Measurements from ENCODE around the gene OTOP1. TPM values are rescaled to one million over a fixed set of nuclear protein-coding genes. Genes with fewer than 3 reads are reported as not detected.

OTOP1 gene
- total and polyA plus RNA-seq, 4 donors = not detected

- H3K4me3 ChIP-seq (ENCODE audit: low read depth in 1 of 3, low read length in 3 of 3) = no peak overlapping the region
- no peak overlapping the region for H3K9ac ChIP-seq (ENCODE audit: low read depth in 1 of 2, low read length in 2 of 2)
- no peak for DNase-seq (ENCODE audit: low spot score)
- peaks cover 0 to 6% (median 0%) of the 10 kb centered on the region in 4 donors for H3K27me3 ChIP-seq (ENCODE audit: control insufficient read depth in 4 of 4, insufficient read depth in 4 of 4, low read length in 3 of 4)
- no peak overlapping the region for H3K27ac ChIP-seq (ENCODE audit: low read depth in 1 of 2, low read length in 2 of 2)
- TF ChIP-seq RAD21 (IDR thresholded peaks at IDR 0.05) = no peak
- TF ChIP-seq, protein P1, sequence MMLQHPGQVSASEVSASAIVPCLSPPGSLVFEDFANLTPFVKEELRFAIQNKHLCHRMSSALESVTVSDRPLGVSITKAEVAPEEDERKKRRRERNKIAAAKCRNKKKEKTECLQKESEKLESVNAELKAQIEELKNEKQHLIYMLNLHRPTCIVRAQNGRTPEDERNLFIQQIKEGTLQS (IDR thresholded peaks at IDR 0.05) = no peak
- TF ChIP-seq YY1 (IDR thresholded peaks at IDR 0.05) = no peak
- TF ChIP-seq, protein P2, sequence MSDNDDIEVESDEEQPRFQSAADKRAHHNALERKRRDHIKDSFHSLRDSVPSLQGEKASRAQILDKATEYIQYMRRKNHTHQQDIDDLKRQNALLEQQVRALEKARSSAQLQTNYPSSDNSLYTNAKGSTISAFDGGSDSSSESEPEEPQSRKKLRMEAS (IDR thresholded peaks at IDR 0.05) = no peak
- no peak for TF ChIP-seq HNF4G (IDR thresholded peaks at IDR 0.05)
- no peak for TF ChIP-seq CTCF (IDR thresholded peaks at IDR 0.05; ENCODE audit: low read depth, low read length, missing input control)
- no peak for TF ChIP-seq JUND (IDR thresholded peaks at IDR 0.05)
- TF ChIP-seq SP1 (IDR thresholded peaks at IDR 0.05) = no peak
- no peak for TF ChIP-seq FOXA2 (IDR thresholded peaks at IDR 0.05)
- TF ChIP-seq REST (IDR thresholded peaks at IDR 0.05) = no peak
- no peak for TF ChIP-seq RXRA (IDR thresholded peaks at IDR 0.05)
- TF ChIP-seq HNF4A (conservative IDR thresholded peaks at IDR 0.05) = no peak
- TF ChIP-seq, protein P3, sequence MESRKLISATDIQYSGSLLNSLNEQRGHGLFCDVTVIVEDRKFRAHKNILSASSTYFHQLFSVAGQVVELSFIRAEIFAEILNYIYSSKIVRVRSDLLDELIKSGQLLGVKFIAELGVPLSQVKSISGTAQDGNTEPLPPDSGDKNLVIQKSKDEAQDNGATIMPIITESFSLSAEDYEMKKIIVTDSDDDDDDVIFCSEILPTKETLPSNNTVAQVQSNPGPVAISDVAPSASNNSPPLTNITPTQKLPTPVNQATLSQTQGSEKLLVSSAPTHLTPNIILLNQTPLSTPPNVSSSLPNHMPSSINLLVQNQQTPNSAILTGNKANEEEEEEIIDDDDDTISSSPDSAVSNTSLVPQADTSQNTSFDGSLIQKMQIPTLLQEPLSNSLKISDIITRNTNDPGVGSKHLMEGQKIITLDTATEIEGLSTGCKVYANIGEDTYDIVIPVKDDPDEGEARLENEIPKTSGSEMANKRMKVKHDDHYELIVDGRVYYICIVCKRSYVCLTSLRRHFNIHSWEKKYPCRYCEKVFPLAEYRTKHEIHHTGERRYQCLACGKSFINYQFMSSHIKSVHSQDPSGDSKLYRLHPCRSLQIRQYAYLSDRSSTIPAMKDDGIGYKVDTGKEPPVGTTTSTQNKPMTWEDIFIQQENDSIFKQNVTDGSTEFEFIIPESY (IDR thresholded peaks at IDR 0.05) = no peak
- no peak for TF ChIP-seq GABPA (IDR thresholded peaks at IDR 0.05 in 1 of 2, conservative IDR thresholded peaks at IDR 0.05 in 1 of 2)
- no peak for TF ChIP-seq NR2F2 (IDR thresholded peaks at IDR 0.05)
- TF ChIP-seq EGR1 (IDR thresholded peaks at IDR 0.05; ENCODE audit: low read depth in 2 of 2) = no peak
- no peak for TF ChIP-seq TAF1 (conservative IDR thresholded peaks at IDR 0.05)
- TF ChIP-seq FOXA1 (IDR thresholded peaks at IDR 0.05) = no peak
- no peaks in the 10 kb centered on the region for H3K36me3 ChIP-seq (ENCODE audit: control insufficient read depth in 4 of 4, insufficient read depth in 3 of 4, low read depth in 1 of 4, low read length in 3 of 4)
- peaks cover 0 to 3% (median 0%) of the 10 kb centered on the region in 4 donors for H3K4me1 ChIP-seq (ENCODE audit: control insufficient read depth in 4 of 4, insufficient read depth in 4 of 4, low read length in 3 of 4)
- 19% methylated on average over 41 of the region's 41 CpGs for WGBS
- H3K9me3 ChIP-seq (ENCODE audit: control insufficient read depth in 4 of 4, low read length in 3 of 4) = no peaks in the 10 kb centered on the region
Observed at GRCh38 chr4:4225915-4226605, 669 bp downstream of the OTOP1 start.
